Suprapubic skin (tissue), 4 donors: ENCODE data around the gene IRF4.

Experiments used
- POLR2A ChIP-seq, 2 donors: fragments of 450-650 bp; IDR thresholded peaks; one replicate each; pipeline ENCODE4 v1.6.1; 2017; ENCODE audit warnings: antibody characterized with exemption in 2 of 2, mild to moderate bottlenecking in 2 of 2, moderate library complexity in 2 of 2
- POLR2AphosphoS5 ChIP-seq, 3 donors: sonication (generic); formaldehyde crosslinking; IDR thresholded peaks; one replicate each; pipeline ENCODE4 v1.6.1; 2017; ENCODE audit warnings: antibody characterized with exemption in 3 of 3
- TF ChIP-seq, protein P1 (sequence below), 2 donors: fragments of 200-600 bp in 1 of 2; fragments of 450-650 bp in 1 of 2; sonication (generic) in 1 of 2; IDR thresholded peaks; one replicate each; pipeline ENCODE4 v1.5.1; 2016 to 2019; ENCODE audit warnings: antibody characterized with exemption in 2 of 2, mild to moderate bottlenecking in 1 of 2, moderate library complexity in 1 of 2

GRCh38 chr6:408148-408547 lies 16.6 kb downstream of the IRF4 start:
- TF ChIP-seq, protein P1, sequence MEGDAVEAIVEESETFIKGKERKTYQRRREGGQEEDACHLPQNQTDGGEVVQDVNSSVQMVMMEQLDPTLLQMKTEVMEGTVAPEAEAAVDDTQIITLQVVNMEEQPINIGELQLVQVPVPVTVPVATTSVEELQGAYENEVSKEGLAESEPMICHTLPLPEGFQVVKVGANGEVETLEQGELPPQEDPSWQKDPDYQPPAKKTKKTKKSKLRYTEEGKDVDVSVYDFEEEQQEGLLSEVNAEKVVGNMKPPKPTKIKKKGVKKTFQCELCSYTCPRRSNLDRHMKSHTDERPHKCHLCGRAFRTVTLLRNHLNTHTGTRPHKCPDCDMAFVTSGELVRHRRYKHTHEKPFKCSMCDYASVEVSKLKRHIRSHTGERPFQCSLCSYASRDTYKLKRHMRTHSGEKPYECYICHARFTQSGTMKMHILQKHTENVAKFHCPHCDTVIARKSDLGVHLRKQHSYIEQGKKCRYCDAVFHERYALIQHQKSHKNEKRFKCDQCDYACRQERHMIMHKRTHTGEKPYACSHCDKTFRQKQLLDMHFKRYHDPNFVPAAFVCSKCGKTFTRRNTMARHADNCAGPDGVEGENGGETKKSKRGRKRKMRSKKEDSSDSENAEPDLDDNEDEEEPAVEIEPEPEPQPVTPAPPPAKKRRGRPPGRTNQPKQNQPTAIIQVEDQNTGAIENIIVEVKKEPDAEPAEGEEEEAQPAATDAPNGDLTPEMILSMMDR (IDR thresholded peaks at IDR 0.05), result no peak
- TF ChIP-seq POLR2AphosphoS5 (IDR thresholded peaks at IDR 0.05), result no peak
- TF ChIP-seq POLR2A (IDR thresholded peaks at IDR 0.05), result no peak
